NCI-H345 treated with DMSO at 0.1 percent for 48 hours (cell line): ENCODE results near the gene RFX3.
"Not testable (repeated sequence)": the region's sequence is repeated elsewhere in the genome, so short reads cannot be mapped to it uniquely, and the experiment has no call there.

ENCODE experiments used
- DNase-seq: peaks from one replicate; lab custom pipeline; 2025; ENCODE audit not compliant: unreplicated experiment; lab: John Stamatoyannopoulos, UW

The RFX3 gene

DNA sequence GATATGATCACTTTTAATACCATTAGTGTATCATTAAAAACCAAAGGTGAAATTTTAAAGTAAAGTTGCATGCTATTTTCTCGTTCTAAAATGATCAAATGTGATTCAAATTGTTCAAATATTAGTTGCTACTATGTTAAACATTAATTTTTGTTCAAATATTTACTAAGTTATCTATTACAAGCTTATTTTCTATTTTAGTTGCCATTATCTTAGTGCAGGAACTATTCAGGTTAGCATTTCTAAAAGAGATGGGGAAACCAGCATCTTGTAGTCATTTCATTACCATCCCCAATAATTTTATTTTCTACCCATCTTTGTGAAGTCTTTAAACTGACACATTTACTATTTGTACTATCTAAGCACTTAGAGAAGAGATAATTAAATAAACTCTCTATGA is 166.0 kb downstream of the RFX3 start:
- no peak for DNase-seq

GRCh38 chr9:3359048-3359692 is 166.6 kb downstream of the RFX3 start:
- DNase-seq: no peak

- DNase-seq: no peak
Observed at GRCh38 chr9:3348169-3348568, 177.6 kb downstream of the RFX3 start.

- no peak for DNase-seq
Observed at GRCh38 chr9:3346549-3346948, 179.3 kb downstream of the RFX3 start.

DNA sequence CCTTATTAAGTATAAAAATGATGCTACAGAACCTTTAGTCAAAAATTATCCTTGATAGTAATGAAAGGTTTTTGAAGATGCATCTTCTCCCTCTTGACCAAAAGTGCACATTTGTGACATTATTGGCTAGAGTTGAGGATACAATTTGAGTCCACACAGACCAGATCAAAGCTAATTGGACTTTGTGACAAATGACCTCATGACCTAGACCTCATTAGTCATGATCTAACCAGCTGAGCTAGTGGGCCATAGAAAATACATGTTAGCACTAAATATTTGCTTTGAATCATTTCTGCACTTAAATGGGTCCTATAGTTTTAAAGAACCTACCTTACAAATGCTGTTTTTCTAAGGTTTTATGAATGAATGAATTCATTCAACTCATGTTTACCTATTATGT is 182.1 kb downstream of the RFX3 start:
- DNase-seq: no peak

DNA sequence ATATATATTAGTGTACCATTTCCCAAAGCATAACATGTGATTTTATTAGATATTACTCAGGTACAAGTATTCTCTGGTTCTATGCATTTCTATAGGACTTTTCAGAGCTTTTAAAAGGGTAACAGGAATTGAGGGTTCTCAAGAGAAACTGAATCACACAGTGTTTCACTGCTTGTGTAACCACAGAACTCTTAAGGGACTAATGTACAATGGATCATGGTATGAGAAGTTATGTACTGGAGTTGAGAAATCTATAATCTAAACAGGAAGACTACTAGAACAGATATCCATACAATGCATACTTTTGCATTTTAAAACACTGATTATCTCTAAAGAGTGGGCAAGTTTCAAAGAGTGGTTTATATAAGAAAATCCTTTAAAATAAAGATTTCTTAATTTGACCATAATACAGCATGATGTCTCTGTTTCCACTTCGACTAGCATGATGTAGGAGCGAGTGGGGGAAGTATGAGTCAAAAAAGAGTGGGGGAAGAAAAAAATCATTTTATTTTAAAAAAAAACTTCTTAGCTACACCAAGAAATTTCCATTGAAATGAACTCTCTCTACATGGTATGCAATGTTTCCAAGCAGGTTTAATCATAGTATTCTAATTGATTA is 183.5 kb downstream of the RFX3 start:
- DNase-seq: no peak

DNA sequence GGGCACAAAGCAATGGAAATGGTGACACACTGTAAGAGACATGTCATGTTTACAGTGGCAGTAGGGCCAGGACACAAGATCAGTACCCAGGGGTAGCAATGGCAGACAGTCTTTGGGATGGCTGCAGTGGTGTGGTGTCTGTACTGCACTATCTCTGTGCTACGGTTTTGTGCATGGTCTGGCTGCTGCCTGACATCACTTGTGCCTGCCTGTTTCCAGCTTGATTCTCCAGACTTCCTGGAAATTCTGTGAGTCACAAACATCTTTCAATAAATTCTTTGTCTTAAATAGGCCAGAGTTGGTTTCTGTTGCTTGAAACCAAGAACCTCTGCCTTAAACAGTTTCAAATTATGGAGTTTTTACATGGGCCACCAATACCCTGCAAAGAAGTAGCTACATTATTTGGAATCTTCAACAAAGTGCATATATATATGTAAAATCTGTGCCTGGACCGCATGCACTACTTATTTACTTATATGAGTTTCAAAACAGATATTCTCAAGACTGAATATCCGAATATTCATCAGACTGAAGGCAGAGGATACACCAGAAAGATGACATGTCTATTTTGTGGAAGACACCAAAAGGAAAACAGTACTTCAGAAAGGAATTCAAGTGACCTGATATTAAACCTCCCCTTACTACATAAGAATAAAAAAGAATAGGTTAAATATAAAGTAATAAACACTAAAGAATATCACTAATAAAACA is 188.1 kb downstream of the RFX3 start:
- DNase-seq: no peak

- no peak for DNase-seq
Observed at GRCh38 chr9:3336951-3337350, 188.8 kb downstream of the RFX3 start.

DNA sequence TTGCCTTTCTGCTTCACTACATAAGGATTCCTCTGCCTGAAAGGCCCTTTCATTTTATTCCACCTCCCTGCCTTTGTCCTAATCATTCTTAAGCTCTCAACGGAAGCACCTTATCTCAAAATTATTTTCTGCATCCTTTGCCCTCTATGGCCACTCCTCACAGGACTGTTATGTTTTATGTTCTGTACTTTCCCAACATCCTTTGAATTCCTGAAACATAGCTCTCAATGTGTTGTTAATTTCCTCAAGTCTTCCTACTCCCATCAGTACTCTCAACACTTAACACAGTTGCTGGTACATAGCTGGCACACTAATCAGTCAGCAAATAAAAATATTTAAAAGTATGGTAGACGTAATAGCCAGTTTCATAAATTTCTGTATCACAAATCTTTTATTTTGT is 193.0 kb downstream of the RFX3 start:
- no peak for DNase-seq

DNA sequence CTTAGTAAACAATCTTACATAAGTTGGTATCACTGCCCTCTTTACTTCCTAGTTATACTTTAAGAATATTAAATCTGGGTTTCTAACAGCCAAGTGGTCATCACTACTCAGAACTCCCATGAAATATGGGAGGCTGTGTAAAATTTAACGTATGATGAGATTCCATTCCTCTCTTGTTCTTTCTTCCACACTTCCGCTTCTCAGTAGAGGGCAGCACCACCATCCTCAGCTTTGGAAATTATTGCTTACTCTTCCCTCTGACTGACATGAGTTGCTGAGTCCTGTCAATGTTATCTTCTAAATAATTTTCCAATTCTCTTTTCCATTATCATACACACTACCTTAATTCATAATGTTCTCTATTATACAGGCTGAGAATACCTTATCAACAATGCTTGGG is 194.0 kb downstream of the RFX3 start:
- DNase-seq: no peak

DNA sequence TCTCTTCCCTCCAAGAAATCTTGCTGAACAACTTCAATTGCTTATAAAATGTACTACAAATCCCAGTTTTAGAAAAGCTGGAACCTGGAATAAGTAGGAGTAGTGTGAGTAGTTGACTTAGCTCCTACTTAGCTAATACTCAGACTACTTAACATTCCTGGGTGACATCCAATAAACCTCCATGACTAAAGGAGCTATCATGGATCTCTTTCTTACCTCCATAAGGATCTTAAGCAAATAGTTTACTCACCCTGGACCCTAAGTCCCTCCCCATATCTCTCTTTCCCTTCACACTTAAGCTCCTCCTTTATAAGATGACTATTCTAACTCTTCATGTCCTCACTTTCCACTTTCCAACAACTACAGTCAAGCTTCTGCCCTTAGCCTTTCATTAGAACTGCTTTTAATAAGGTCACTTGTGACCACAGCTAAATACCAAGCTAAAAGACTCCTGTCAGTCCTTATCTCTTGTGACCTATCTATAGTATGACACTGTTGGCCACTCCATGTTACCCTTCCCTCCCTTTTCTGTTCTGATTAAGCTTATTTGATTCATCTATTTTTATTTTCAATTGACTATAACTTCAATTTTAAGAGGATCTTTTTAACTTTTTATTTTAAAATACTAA is 194.9 kb downstream of the RFX3 start:
- no peak for DNase-seq

- no peak for DNase-seq
Observed at GRCh38 chr9:3329361-3329760, 196.4 kb downstream of the RFX3 start.

- DNase-seq: no peak
Observed at GRCh38 chr9:3323714-3324113, 202.1 kb downstream of the RFX3 start.

DNA sequence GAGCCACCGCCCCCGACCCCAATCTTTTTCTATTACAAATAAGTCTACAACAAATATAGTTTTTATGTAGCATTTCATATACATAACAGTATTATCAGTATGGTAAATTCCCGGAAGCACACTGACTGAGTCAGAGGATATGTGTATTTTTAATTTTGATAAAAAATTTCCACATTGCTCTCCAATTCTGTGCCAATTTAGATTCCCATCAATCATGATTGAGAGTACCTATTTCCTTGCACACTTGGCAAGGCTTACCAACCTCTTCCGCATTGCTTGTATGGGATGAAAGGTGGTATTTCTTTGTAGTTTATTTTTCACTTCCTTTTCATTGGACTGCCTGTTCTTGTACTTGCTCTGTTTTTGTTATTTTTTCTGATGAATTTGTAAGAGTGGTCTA is 204.6 kb downstream of the RFX3 start:
- DNase-seq: no peak

GRCh38 chr9:3312595-3312994 is 213.2 kb downstream of the RFX3 start:
- DNase-seq: not testable (repeated sequence)

GRCh38 chr9:3308609-3309008 is 217.2 kb downstream of the RFX3 start:
- no peak for DNase-seq

DNA sequence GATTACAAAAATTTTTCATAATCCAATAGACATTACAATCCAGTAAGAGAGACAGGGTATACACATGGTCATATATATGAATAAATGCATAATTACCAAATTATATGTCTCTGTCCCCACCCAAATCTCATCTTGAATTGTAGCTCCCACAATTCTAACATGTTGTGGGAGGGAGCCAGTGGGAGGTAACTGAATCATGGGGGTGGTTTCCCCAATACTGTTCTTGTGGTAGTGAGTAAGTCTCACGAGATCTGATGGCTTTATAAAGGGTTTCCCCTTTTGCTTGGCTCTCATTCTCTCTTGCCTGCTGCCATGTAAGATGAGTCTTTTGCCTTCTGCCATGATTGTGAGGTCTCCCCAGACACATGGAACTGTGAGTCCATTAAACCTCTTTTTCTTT is 221.4 kb downstream of the RFX3 start:
- DNase-seq: not testable (repeated sequence)

DNA sequence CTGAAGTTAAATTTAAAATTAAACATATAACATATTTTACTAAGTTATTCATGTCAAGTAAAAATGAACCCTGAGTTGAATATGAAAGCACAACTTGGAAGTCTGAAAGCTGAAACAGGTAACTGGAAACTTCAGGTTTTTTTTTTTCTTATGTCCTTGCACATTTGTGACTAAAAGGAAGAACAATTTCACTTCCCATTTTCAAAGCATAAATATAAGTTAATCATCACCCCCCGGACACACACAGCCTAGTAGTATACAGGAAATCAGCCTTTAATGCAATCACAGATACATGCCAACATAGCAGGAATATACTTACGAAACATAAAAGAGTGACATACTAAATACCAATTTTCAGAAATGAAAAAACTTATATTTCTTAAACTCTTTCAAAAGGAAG is 225.9 kb downstream of the RFX3 start:
- DNase-seq: no peak

- DNase-seq: no peak
Observed at GRCh38 chr9:3296536-3296935, 229.3 kb downstream of the RFX3 start.

- no peak for DNase-seq
Observed at GRCh38 chr9:3292311-3292710, 233.5 kb downstream of the RFX3 start.

- DNase-seq: no peak
Observed at GRCh38 chr9:3290231-3290840, 235.5 kb downstream of the RFX3 start.

DNA sequence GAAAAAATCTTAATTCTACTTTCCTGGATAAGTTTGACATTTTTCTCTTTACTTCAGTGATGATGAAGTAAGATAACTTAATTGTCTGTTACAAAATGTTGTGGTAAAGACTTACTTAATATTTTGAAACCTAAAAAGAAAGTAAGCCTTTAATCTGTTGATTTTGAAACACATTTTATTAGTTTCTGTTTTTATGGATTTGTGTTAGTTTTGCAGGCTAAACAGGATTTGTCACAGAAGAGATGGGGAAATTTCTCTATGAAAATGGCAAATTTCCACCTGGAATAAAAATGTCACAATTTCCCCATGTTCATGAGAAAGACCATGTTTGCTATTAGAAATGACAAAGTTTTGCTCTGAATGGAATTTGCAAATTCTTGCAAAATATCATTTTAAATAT is 237.1 kb downstream of the RFX3 start:
- DNase-seq: no peak
